GM23338 (cell line): ENCODE measurements around the gene SYNRG.

Source experiments
- TF ChIP-seq, protein P1 (sequence below): IDR thresholded peaks from one replicate; pipeline ENCODE4 v1.6.1; 2018; ENCODE audit warnings: antibody characterized with exemption; ENCODE audit not compliant: unreplicated experiment
- TF ChIP-seq, protein P2 (sequence below), 2 experiments: fragments of 200-600 bp in 1 of 2; sonication (generic) in 1 of 2; conservative IDR thresholded peaks; 2 replicates each; pipeline versions ENCODE4 v1.5.1 to v1.6.1; 2016 to 2017; ENCODE audit warnings: antibody characterized with exemption in 2 of 2, low read depth in 2 of 2, mild to moderate bottlenecking in 2 of 2, moderate library complexity in 1 of 2

DNA sequence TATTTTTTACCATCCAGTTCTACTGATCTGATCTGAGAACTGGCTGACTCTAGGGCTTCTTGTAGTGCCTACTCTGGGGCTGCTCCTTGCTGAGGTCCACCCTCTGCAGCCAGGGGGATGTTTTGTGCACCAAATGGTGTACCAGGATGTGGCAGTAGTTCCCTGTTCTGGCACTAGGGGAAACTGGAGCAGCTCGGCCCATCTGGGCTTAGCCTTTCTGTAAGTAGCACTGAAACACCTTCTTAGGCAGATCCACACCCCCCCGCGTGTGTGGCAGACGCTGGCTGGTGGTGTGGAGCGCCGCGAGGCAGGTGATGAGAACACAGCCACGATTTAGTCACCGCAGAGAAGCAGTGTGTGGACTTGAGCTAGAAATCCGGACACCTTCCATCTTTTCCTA is 102.5 kb downstream of the SYNRG start:
- TF ChIP-seq, protein P1, sequence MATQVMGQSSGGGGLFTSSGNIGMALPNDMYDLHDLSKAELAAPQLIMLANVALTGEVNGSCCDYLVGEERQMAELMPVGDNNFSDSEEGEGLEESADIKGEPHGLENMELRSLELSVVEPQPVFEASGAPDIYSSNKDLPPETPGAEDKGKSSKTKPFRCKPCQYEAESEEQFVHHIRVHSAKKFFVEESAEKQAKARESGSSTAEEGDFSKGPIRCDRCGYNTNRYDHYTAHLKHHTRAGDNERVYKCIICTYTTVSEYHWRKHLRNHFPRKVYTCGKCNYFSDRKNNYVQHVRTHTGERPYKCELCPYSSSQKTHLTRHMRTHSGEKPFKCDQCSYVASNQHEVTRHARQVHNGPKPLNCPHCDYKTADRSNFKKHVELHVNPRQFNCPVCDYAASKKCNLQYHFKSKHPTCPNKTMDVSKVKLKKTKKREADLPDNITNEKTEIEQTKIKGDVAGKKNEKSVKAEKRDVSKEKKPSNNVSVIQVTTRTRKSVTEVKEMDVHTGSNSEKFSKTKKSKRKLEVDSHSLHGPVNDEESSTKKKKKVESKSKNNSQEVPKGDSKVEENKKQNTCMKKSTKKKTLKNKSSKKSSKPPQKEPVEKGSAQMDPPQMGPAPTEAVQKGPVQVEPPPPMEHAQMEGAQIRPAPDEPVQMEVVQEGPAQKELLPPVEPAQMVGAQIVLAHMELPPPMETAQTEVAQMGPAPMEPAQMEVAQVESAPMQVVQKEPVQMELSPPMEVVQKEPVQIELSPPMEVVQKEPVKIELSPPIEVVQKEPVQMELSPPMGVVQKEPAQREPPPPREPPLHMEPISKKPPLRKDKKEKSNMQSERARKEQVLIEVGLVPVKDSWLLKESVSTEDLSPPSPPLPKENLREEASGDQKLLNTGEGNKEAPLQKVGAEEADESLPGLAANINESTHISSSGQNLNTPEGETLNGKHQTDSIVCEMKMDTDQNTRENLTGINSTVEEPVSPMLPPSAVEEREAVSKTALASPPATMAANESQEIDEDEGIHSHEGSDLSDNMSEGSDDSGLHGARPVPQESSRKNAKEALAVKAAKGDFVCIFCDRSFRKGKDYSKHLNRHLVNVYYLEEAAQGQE: no peak
- TF ChIP-seq, protein P2, sequence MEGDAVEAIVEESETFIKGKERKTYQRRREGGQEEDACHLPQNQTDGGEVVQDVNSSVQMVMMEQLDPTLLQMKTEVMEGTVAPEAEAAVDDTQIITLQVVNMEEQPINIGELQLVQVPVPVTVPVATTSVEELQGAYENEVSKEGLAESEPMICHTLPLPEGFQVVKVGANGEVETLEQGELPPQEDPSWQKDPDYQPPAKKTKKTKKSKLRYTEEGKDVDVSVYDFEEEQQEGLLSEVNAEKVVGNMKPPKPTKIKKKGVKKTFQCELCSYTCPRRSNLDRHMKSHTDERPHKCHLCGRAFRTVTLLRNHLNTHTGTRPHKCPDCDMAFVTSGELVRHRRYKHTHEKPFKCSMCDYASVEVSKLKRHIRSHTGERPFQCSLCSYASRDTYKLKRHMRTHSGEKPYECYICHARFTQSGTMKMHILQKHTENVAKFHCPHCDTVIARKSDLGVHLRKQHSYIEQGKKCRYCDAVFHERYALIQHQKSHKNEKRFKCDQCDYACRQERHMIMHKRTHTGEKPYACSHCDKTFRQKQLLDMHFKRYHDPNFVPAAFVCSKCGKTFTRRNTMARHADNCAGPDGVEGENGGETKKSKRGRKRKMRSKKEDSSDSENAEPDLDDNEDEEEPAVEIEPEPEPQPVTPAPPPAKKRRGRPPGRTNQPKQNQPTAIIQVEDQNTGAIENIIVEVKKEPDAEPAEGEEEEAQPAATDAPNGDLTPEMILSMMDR (conservative IDR thresholded peaks at IDR 0.05; ENCODE audit: low read depth in 2 of 2): peak; percentile 64
